ENCODE measurements around the gene CHTF18.

CHTF18 gene

GRCh38 chr16:765488-765865 lies 22.9 kb upstream of the CHTF18 start:
- TF ChIP-seq CTCF (conservative IDR thresholded peaks at IDR 0.05; ENCODE audit: low read length) (no peak), EZH2phosphoT487 (IDR thresholded peaks at IDR 0.05; ENCODE audit: borderline replicate concordance) (no peak)
- Histone ChIP-seq H3K9me2 (replicated peaks; ENCODE audit: low read depth, low read length) (no peaks in the 10 kb centered on the region), H3K27me3 (ENCODE audit: insufficient read depth, low read length, poor library complexity, severe bottlenecking) (no peaks in the 10 kb centered on the region), H4K20me1 (ENCODE audit: insufficient read depth, low read length, poor library complexity, severe bottlenecking) (no peaks in the 10 kb centered on the region), H3K4me1 (ENCODE audit: insufficient read depth, low read length, poor library complexity, severe bottlenecking) (no peaks in the 10 kb centered on the region), H2AFZ (ENCODE audit: low read length) (no peak overlapping the region), H3K4me3 (ENCODE audit: low read length, poor library complexity, severe bottlenecking) (no peak overlapping the region), H3K9me3 (ENCODE audit: insufficient read depth, low read depth, low read length) (no peaks in the 10 kb centered on the region), H3K79me2 (ENCODE audit: insufficient read depth, low read length) (no peaks in the 10 kb centered on the region), H3K4me2 (ENCODE audit: low read depth, low read length, poor library complexity, severe bottlenecking) (no peak overlapping the region), H3K36me3 (ENCODE audit: insufficient read depth, low read length) (no peaks in the 10 kb centered on the region), H3F3A (ENCODE audit: low read depth) (no peaks in the 10 kb centered on the region), H3K9ac (ENCODE audit: low read depth, low read length, poor library complexity, severe bottlenecking) (no peak overlapping the region)

DNA sequence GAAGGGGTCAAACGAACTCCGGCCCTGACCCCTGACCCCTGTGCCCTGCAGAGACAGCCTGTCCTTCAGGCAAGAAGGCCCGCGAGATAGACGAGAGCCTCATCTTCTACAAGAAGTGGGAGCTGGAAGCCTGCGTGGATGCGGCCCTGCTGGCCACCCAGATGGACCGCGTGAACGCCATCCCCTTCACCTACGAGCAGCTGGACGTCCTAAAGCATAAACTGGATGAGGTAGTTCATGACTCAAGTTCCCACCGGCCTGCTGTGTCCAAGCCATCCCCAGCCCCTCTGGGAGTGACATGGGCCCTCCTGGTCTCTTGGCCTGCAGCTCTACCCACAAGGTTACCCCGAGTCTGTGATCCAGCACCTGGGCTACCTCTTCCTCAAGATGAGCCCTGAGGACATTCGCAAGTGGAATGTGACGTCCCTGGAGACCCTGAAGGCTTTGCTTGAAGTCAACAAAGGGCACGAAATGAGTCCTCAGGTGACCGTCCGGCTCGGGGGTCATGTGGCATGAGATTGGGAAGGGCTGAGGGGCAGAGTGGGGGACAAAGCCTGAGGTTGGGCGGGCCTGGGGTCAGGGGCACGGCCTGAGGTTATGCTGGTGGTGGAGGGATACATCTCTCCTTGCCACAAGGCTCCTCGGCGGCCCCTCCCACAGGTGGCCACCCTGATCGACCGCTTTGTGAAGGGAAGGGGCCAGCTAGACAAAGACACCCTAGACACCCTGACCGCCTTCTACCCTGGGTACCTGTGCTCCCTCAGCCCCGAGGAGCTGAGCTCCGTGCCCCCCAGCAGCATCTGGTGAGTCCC lies 22.2 kb upstream of the CHTF18 start:
- H3K4me2 ChIP-seq (ENCODE audit: low read depth, low read length, poor library complexity, severe bottlenecking): no peak overlapping the region
- H3K36me3 ChIP-seq (ENCODE audit: insufficient read depth, low read length): no peaks in the 10 kb centered on the region
- no peaks in the 10 kb centered on the region for H3K27me3 ChIP-seq (ENCODE audit: insufficient read depth, low read length, poor library complexity, severe bottlenecking)
- H4K20me1 ChIP-seq (ENCODE audit: insufficient read depth, low read length, poor library complexity, severe bottlenecking): no peaks in the 10 kb centered on the region
- no peaks in the 10 kb centered on the region for H3K79me2 ChIP-seq (ENCODE audit: insufficient read depth, low read length)
- H3K9ac ChIP-seq (ENCODE audit: low read depth, low read length, poor library complexity, severe bottlenecking): no peak overlapping the region
- H3K4me3 ChIP-seq (ENCODE audit: low read length, poor library complexity, severe bottlenecking): no peak overlapping the region
- no peaks in the 10 kb centered on the region for H3K9me3 ChIP-seq (ENCODE audit: insufficient read depth, low read depth, low read length)
- H3K4me1 ChIP-seq (ENCODE audit: insufficient read depth, low read length, poor library complexity, severe bottlenecking): no peaks in the 10 kb centered on the region
- no peaks in the 10 kb centered on the region for H3F3A ChIP-seq (ENCODE audit: low read depth)
- TF ChIP-seq CTCF (conservative IDR thresholded peaks at IDR 0.05; ENCODE audit: low read length) (no peak), EZH2phosphoT487 (IDR thresholded peaks at IDR 0.05; ENCODE audit: borderline replicate concordance) (no peak)
- H2AFZ ChIP-seq (ENCODE audit: low read length): no peak overlapping the region
- no peaks in the 10 kb centered on the region for H3K9me2 ChIP-seq (replicated peaks; ENCODE audit: low read depth, low read length)

GRCh38 chr16:766820-767640 lies 21.4 kb upstream of the CHTF18 start:
- Histone ChIP-seq H3K27me3 (ENCODE audit: insufficient read depth, low read length, poor library complexity, severe bottlenecking) (no peaks in the 10 kb centered on the region), H3K9me3 (ENCODE audit: insufficient read depth, low read depth, low read length) (no peaks in the 10 kb centered on the region), H3K4me2 (ENCODE audit: low read depth, low read length, poor library complexity, severe bottlenecking) (no peak overlapping the region), H3K36me3 (ENCODE audit: insufficient read depth, low read length) (no peaks in the 10 kb centered on the region), H3K4me1 (ENCODE audit: insufficient read depth, low read length, poor library complexity, severe bottlenecking) (no peaks in the 10 kb centered on the region), H2AFZ (ENCODE audit: low read length) (no peak overlapping the region), H3K79me2 (ENCODE audit: insufficient read depth, low read length) (no peaks in the 10 kb centered on the region), H3K9ac (ENCODE audit: low read depth, low read length, poor library complexity, severe bottlenecking) (no peak overlapping the region), H4K20me1 (ENCODE audit: insufficient read depth, low read length, poor library complexity, severe bottlenecking) (no peaks in the 10 kb centered on the region), H3K4me3 (ENCODE audit: low read length, poor library complexity, severe bottlenecking) (no peak overlapping the region), H3K9me2 (replicated peaks; ENCODE audit: low read depth, low read length) (no peaks in the 10 kb centered on the region), H3F3A (ENCODE audit: low read depth) (no peaks in the 10 kb centered on the region)
- TF ChIP-seq CTCF (conservative IDR thresholded peaks at IDR 0.05; ENCODE audit: low read length) (no peak), EZH2phosphoT487 (IDR thresholded peaks at IDR 0.05; ENCODE audit: borderline replicate concordance) (no peak)

Measured in Loucy (cell line).